ENCODE results near the gene RRAD. TPM values are rescaled to one million over a fixed set of nuclear protein-coding genes. Genes with fewer than 3 reads are reported as not detected.
"Not testable (repeated sequence)": the region's sequence is repeated elsewhere in the genome, so short reads cannot be mapped to it uniquely, and the experiment has no call there.

The RRAD gene
- polyA plus RNA-seq, 1 donor from 2014 or later = 1.0 TPM

DNA sequence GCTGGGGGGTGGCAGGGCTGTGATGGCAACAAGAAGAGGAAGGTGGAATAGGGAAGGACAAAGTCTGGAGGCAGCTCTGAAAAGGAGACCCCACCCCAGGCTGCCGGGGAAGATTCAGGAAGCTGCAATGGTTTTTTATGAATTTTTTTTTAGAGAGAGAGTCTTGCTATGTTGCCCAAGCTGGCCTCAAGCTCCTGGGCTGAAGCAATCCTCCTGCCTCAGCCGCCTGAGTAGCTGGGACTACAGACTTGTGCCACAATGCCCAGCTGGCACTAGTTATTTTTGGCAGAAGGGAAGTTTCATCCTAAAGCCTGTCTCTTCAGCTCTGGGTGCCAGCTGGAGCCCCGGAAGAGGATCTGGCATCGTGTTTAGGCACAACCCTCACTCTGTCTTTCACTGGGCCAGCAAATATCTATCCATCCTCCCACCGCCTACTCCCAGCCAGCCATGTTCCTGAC lies 34.4 kb upstream of the RRAD start:
- Histone ChIP-seq H3K4me3 (ENCODE audit: low read length) (no peak overlapping the region), H3K79me2 (replicated peaks; ENCODE audit: insufficient read depth, low read length) (no peaks in the 10 kb centered on the region), H3K9me3 (ENCODE audit: low read length) (no peaks in the 10 kb centered on the region), H3K9ac (ENCODE audit: low read length) (no peak overlapping the region), H3F3A (ENCODE audit: insufficient read depth, low read length, poor library complexity, severe bottlenecking) (no peaks in the 10 kb centered on the region), H3K27ac (ENCODE audit: low read length) (no peak overlapping the region), H3K4me2 (ENCODE audit: low read length) (no peak overlapping the region), H4K20me1 (ENCODE audit: insufficient read depth) (no peaks in the 10 kb centered on the region), H3K27me3 (ENCODE audit: insufficient read depth, low read depth, low read length) (no peaks in the 10 kb centered on the region), H2AFZ (ENCODE audit: low read depth, low read length) (no peak overlapping the region), H3K9me2 (ENCODE audit: insufficient read depth, low read length) (no peaks in the 10 kb centered on the region), H3K36me3 (ENCODE audit: insufficient read depth, low read length) (no peaks in the 10 kb centered on the region)
- TF ChIP-seq EP300 (conservative IDR thresholded peaks at IDR 0.05; ENCODE audit: poor library complexity, severe bottlenecking) (no peak), TAF1 (IDR thresholded peaks at IDR 0.05; ENCODE audit: low read depth) (no peak), MXI1 (conservative IDR thresholded peaks at IDR 0.05; ENCODE audit: poor library complexity, severe bottlenecking) (no peak), RAD21 (conservative IDR thresholded peaks at IDR 0.05) (no peak), EZH2 (IDR thresholded peaks at IDR 0.05; ENCODE audit: borderline replicate concordance, insufficient read depth, low read length, poor library complexity, severe bottlenecking) (no peak), POLR2AphosphoS5 (IDR thresholded peaks at IDR 0.05) (no peak), SMC3 (conservative IDR thresholded peaks at IDR 0.05; ENCODE audit: poor library complexity) (no peak)
- TF ChIP-seq, protein P1, sequence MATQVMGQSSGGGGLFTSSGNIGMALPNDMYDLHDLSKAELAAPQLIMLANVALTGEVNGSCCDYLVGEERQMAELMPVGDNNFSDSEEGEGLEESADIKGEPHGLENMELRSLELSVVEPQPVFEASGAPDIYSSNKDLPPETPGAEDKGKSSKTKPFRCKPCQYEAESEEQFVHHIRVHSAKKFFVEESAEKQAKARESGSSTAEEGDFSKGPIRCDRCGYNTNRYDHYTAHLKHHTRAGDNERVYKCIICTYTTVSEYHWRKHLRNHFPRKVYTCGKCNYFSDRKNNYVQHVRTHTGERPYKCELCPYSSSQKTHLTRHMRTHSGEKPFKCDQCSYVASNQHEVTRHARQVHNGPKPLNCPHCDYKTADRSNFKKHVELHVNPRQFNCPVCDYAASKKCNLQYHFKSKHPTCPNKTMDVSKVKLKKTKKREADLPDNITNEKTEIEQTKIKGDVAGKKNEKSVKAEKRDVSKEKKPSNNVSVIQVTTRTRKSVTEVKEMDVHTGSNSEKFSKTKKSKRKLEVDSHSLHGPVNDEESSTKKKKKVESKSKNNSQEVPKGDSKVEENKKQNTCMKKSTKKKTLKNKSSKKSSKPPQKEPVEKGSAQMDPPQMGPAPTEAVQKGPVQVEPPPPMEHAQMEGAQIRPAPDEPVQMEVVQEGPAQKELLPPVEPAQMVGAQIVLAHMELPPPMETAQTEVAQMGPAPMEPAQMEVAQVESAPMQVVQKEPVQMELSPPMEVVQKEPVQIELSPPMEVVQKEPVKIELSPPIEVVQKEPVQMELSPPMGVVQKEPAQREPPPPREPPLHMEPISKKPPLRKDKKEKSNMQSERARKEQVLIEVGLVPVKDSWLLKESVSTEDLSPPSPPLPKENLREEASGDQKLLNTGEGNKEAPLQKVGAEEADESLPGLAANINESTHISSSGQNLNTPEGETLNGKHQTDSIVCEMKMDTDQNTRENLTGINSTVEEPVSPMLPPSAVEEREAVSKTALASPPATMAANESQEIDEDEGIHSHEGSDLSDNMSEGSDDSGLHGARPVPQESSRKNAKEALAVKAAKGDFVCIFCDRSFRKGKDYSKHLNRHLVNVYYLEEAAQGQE (IDR thresholded peaks at IDR 0.05; ENCODE audit: borderline replicate concordance) = no peak
- TF ChIP-seq, protein P2, sequence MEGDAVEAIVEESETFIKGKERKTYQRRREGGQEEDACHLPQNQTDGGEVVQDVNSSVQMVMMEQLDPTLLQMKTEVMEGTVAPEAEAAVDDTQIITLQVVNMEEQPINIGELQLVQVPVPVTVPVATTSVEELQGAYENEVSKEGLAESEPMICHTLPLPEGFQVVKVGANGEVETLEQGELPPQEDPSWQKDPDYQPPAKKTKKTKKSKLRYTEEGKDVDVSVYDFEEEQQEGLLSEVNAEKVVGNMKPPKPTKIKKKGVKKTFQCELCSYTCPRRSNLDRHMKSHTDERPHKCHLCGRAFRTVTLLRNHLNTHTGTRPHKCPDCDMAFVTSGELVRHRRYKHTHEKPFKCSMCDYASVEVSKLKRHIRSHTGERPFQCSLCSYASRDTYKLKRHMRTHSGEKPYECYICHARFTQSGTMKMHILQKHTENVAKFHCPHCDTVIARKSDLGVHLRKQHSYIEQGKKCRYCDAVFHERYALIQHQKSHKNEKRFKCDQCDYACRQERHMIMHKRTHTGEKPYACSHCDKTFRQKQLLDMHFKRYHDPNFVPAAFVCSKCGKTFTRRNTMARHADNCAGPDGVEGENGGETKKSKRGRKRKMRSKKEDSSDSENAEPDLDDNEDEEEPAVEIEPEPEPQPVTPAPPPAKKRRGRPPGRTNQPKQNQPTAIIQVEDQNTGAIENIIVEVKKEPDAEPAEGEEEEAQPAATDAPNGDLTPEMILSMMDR (IDR thresholded peaks at IDR 0.05; ENCODE audit: poor library complexity, severe bottlenecking) = no peak

DNA sequence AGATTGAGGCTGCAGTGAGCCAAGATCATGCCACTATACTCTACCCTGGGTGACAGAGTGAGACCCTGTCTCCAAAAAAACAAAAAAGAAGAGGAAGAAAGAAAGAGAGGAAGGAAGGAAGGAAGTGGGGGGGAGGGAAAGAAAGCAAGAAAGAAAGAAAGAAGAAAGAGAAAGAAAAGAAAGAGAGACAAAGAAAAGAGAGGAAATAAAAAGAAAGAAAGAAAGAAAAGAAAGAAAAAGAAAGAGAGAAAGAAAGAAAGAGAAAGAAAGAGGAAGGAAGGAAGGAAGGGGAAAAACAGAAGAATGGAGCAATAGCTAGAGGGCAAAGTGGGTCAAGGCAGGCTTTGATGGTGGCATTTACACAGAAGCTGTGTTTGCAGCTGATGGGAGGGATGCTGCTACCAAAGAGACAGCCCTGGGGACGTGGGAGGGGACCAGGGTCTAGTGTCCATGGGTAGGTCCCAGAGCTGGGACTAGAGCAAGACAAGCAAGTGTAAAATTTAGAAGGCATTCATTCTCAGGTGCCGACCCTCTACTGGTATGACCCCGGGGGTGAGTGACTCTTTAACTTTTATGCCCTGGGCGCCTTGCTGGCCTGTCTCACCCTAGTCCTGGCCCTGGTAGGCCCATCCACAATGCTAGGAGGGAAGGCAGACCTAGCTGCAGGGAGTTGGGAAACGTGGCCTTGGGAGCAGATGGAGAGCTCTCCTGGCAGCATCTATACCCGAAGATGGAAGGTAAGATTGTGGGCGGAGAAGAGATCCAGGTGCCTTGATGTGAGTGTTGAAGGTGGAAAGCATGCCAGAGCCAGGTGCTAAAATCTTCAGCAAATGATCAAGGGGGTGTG lies 33.7 kb upstream of the RRAD start:
- Histone ChIP-seq H3K27me3 (ENCODE audit: insufficient read depth, low read depth, low read length) (no peaks in the 10 kb centered on the region), H3K4me2 (ENCODE audit: low read length) (no peak overlapping the region), H3K36me3 (ENCODE audit: insufficient read depth, low read length) (no peaks in the 10 kb centered on the region), H3K79me2 (replicated peaks; ENCODE audit: insufficient read depth, low read length) (no peaks in the 10 kb centered on the region), H3K4me3 (ENCODE audit: low read length) (no peak overlapping the region), H3K9ac (ENCODE audit: low read length) (no peak overlapping the region), H2AFZ (ENCODE audit: low read depth, low read length) (no peak overlapping the region), H3F3A (ENCODE audit: insufficient read depth, low read length, poor library complexity, severe bottlenecking) (no peaks in the 10 kb centered on the region), H4K20me1 (ENCODE audit: insufficient read depth) (no peaks in the 10 kb centered on the region), H3K27ac (ENCODE audit: low read length) (no peak overlapping the region), H3K9me3 (ENCODE audit: low read length) (no peaks in the 10 kb centered on the region), H3K9me2 (ENCODE audit: insufficient read depth, low read length) (no peaks in the 10 kb centered on the region)
- TF ChIP-seq, protein P1 (IDR thresholded peaks at IDR 0.05; ENCODE audit: borderline replicate concordance) = no peak
- TF ChIP-seq EZH2 (IDR thresholded peaks at IDR 0.05; ENCODE audit: borderline replicate concordance, insufficient read depth, low read length, poor library complexity, severe bottlenecking) = no peak
- no peak for TF ChIP-seq POLR2AphosphoS5 (IDR thresholded peaks at IDR 0.05)
- no peak for TF ChIP-seq TAF1 (IDR thresholded peaks at IDR 0.05; ENCODE audit: low read depth)
- no peak for TF ChIP-seq MXI1 (conservative IDR thresholded peaks at IDR 0.05; ENCODE audit: poor library complexity, severe bottlenecking)
- TF ChIP-seq RAD21 (conservative IDR thresholded peaks at IDR 0.05) = no peak
- TF ChIP-seq, protein P2 (IDR thresholded peaks at IDR 0.05; ENCODE audit: poor library complexity, severe bottlenecking) = no peak
- no peak for TF ChIP-seq EP300 (conservative IDR thresholded peaks at IDR 0.05; ENCODE audit: poor library complexity, severe bottlenecking)
- TF ChIP-seq SMC3 (conservative IDR thresholded peaks at IDR 0.05; ENCODE audit: poor library complexity) = no peak

DNA sequence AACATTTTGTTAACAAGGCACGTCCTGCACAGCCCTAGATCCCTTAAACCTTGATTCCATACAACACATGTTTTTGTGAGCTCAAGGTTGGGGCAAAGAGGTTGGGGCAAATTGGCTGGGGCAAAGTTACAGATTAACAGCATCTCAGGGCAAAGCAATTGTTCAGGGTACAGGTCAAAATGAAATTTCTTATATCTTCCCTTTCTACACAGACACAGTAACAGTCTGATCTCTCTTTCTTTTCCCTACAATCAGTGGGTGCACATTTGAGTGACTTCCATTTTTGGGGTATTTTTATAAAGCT lies 30.8 kb upstream of the RRAD start:
- not testable (repeated sequence) for H4K20me1 ChIP-seq (ENCODE audit: insufficient read depth); H3K79me2 ChIP-seq (replicated peaks; ENCODE audit: insufficient read depth, low read length); H3K9ac ChIP-seq (ENCODE audit: low read length); H3F3A ChIP-seq (ENCODE audit: insufficient read depth, low read length, poor library complexity, severe bottlenecking); H2AFZ ChIP-seq (ENCODE audit: low read depth, low read length); H3K27me3 ChIP-seq (ENCODE audit: insufficient read depth, low read depth, low read length); H3K4me2 ChIP-seq (ENCODE audit: low read length); H3K9me2 ChIP-seq (ENCODE audit: insufficient read depth, low read length); H3K4me3 ChIP-seq (ENCODE audit: low read length); H3K9me3 ChIP-seq (ENCODE audit: low read length); H3K27ac ChIP-seq (ENCODE audit: low read length); H3K36me3 ChIP-seq (ENCODE audit: insufficient read depth, low read length)
